Keratinocyte (primary cell): Measurements from ENCODE around the gene PRR14. TPM values are rescaled to one million over a fixed set of nuclear protein-coding genes. Genes with fewer than 3 reads are reported as not detected.

Experiments
- DNase-seq: peaks from one replicate; pipeline ENCODE4 v3.0.0-alpha.2; 2011; ENCODE audit warnings: low read depth, missing footprints, low spot score
- FAIRE-seq: peaks from 2 replicates; lab custom pipeline; 2011; peaks lifted over from hg19 to GRCh38; lab: Jason Lieb, UNC
- H2AFZ ChIP-seq: 2 replicates; pipeline ENCODE4 v1.6.0; 2012; ENCODE audit warnings: low read length, control low read depth, inconsistent platforms; ENCODE audit not compliant: control insufficient read depth
- H3K27ac ChIP-seq: 2 replicates; pipeline ENCODE4 v1.5.1; 2011; ENCODE audit warnings: low read length; ENCODE audit not compliant: control insufficient read depth, insufficient read depth
- H3K27me3 ChIP-seq: 3 replicates; pipeline ENCODE4 v1.6.0; 2011; ENCODE audit warnings: low read length; ENCODE audit not compliant: control insufficient read depth, insufficient read depth; ENCODE audit errors: extremely low read depth
- H3K36me3 ChIP-seq, 2 experiments: 2 replicates in 1 of 2; 3 replicates in 1 of 2; pipeline ENCODE4 v1.5.1; 2011; ENCODE audit warnings: low read length in 2 of 2, mild to moderate bottlenecking in 1 of 2; ENCODE audit not compliant: control insufficient read depth in 2 of 2, insufficient read depth in 2 of 2; ENCODE audit errors: extremely low read depth in 1 of 2
- H3K4me1 ChIP-seq: 3 replicates; pipeline ENCODE4 v1.5.1; 2011; ENCODE audit warnings: low read length; ENCODE audit not compliant: control insufficient read depth, insufficient read depth; ENCODE audit errors: extremely low read depth
- H3K4me2 ChIP-seq: 3 replicates; pipeline ENCODE4 v1.6.0; 2011; ENCODE audit warnings: low read depth, low read length; ENCODE audit not compliant: control insufficient read depth, insufficient read depth; ENCODE audit errors: extremely low read depth
- H3K4me3 ChIP-seq, 3 experiments: fragments of 200-600 bp in 1 of 3; sonication (generic) in 1 of 3; 2 replicates in 2 of 3; 3 replicates in 1 of 3; pipeline ENCODE4 v1.5.1; 2011 to 2016; ENCODE audit warnings: low read length in 3 of 3, mild to moderate bottlenecking in 3 of 3, control low read depth in 2 of 3, inconsistent platforms in 1 of 3, low read depth in 1 of 3, mixed read lengths in 1 of 3, mixed run types in 1 of 3, moderate library complexity in 1 of 3; ENCODE audit not compliant: control insufficient read depth in 2 of 3, insufficient read depth in 2 of 3; ENCODE audit errors: extremely low read depth in 1 of 3
- H3K79me2 ChIP-seq: 2 replicates; pipeline ENCODE4 v1.6.0; 2012; ENCODE audit warnings: low read length; ENCODE audit not compliant: control insufficient read depth, insufficient read depth
- H3K9ac ChIP-seq: 3 replicates; pipeline ENCODE4 v1.6.0; 2011; ENCODE audit warnings: low read length; ENCODE audit not compliant: control insufficient read depth, insufficient read depth; ENCODE audit errors: extremely low read depth
- H3K9me1 ChIP-seq: 3 replicates; pipeline ENCODE4 v1.6.0; 2011; ENCODE audit warnings: low read length; ENCODE audit not compliant: control insufficient read depth, insufficient read depth; ENCODE audit errors: extremely low read depth
- H3K9me3 ChIP-seq: 2 replicates; pipeline ENCODE4 v1.5.1; 2012; ENCODE audit warnings: low read depth, low read length; ENCODE audit not compliant: control insufficient read depth
- H4K20me1 ChIP-seq: 3 replicates; pipeline ENCODE4 v1.6.0; 2011; ENCODE audit warnings: low read length; ENCODE audit not compliant: control insufficient read depth, insufficient read depth; ENCODE audit errors: extremely low read depth
- EZH2 ChIP-seq: IDR thresholded peaks from one replicate; pipeline ENCODE4 v1.6.1; 2012; ENCODE audit warnings: inconsistent platforms, mild to moderate bottlenecking, low read length, moderate library complexity
- dilution Hi-C: fragments of 300-500 bp; cut with MboI; formaldehyde crosslinking; loops from one replicate; pipeline ENCODE4 v1.7.0; 2020; ENCODE audit warnings: low sequenced_read_pairs; ENCODE audit not compliant: extremely low pct_ligation_motif_present
- polyA plus RNA-seq, 5 experiments: library from polyadenylated mRNA; depleted of rRNA in 3 of 5; stranded (reverse) in 3 of 5; stranded (forward) in 1 of 5; unstranded in 1 of 5; fragments of >200 nt; gene quantifications; 1 replicate in 1 of 5; 2 replicates in 3 of 5; 3 replicates in 1 of 5; pipeline versions ENCODE4 v1.2.1 to v1.2.3, GENCODE V29; 2011 to 2012; ENCODE audit warnings: missing spikeins in 2 of 5, low read depth in 1 of 5, low replicate concordance in 1 of 5
- TF ChIP-seq, protein P1 (sequence below), 3 experiments: IDR thresholded peaks in 1 of 3; conservative IDR thresholded peaks in 1 of 3; optimal IDR thresholded peaks in 1 of 3; 2 replicates in 2 of 3; 3 replicates in 1 of 3; pipeline versions ENCODE3 to v1.5.1; 2011; ENCODE audit warnings: low read length in 3 of 3, mild to moderate bottlenecking in 3 of 3, moderate library complexity in 2 of 3, control low read depth in 1 of 3, inconsistent platforms in 1 of 3; ENCODE audit not compliant: insufficient read depth in 2 of 3; ENCODE audit errors: extremely low read depth in 1 of 3

Gene PRR14
- polyA plus RNA-seq, 1 donor (not counting 4 experiments of a cell fraction or from before 2014, with no cell fraction given): 7.4 TPM

DNA sequence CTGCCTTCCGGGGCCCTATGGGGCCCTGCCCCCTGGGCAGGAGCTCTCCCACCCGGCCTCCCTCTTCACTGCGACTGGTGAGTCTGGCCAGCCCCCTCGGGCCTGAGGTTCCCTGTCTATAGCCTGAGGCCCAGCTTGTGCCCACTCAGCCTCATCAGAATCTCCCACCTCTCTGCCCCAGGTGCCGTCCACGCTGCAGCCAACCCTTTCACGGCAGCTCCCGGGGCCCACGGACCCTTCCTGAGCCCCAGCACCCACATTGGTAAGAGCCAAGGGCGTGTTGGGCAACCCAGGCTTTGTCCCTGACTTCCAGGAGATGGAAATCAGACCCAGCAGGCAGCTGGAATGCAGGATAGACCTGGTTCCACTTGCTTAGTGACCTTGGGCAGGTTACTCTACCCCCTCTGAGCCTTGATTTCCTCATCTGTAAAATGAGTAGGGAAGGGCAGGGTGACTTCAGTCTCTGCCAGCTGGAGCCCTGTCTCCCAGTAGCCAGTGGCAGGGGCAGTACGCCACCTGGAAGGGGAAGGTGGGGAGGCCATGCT, 16.7 kb downstream of the PRR14 start:
- H3K9me3 ChIP-seq: no peaks in the 10 kb centered on the region
- TF ChIP-seq, protein P1, sequence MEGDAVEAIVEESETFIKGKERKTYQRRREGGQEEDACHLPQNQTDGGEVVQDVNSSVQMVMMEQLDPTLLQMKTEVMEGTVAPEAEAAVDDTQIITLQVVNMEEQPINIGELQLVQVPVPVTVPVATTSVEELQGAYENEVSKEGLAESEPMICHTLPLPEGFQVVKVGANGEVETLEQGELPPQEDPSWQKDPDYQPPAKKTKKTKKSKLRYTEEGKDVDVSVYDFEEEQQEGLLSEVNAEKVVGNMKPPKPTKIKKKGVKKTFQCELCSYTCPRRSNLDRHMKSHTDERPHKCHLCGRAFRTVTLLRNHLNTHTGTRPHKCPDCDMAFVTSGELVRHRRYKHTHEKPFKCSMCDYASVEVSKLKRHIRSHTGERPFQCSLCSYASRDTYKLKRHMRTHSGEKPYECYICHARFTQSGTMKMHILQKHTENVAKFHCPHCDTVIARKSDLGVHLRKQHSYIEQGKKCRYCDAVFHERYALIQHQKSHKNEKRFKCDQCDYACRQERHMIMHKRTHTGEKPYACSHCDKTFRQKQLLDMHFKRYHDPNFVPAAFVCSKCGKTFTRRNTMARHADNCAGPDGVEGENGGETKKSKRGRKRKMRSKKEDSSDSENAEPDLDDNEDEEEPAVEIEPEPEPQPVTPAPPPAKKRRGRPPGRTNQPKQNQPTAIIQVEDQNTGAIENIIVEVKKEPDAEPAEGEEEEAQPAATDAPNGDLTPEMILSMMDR (optimal IDR thresholded peaks at IDR 0.05 in 1 of 3, IDR thresholded peaks at IDR 0.05 in 1 of 3, conservative IDR thresholded peaks at IDR 0.05 in 1 of 3; ENCODE audit: extremely low read depth in 1 of 3, insufficient read depth in 2 of 3, low read length in 3 of 3): no peak
- TF ChIP-seq EZH2: no peak
- no peak overlapping the region for H3K27ac ChIP-seq
- peaks cover 37 to 53% of the 10 kb centered on the region in 2 experiments for H3K36me3 ChIP-seq
- no peak overlapping the region for H3K4me2 ChIP-seq
- DNase-seq (no peak), FAIRE-seq (no peak)
- H2AFZ ChIP-seq: no peak overlapping the region
- H3K27me3 ChIP-seq: no peaks in the 10 kb centered on the region
- H4K20me1 ChIP-seq: no peaks in the 10 kb centered on the region
- no peaks in the 10 kb centered on the region for H3K4me1 ChIP-seq
- no peaks in the 10 kb centered on the region for H3K9me1 ChIP-seq
- H3K9ac ChIP-seq: no peak overlapping the region
- dilution Hi-C loops: no loop called here
- no peak overlapping the region for H3K4me3 ChIP-seq
- H3K79me2 ChIP-seq: peaks cover 21% of the 10 kb centered on the region

DNA sequence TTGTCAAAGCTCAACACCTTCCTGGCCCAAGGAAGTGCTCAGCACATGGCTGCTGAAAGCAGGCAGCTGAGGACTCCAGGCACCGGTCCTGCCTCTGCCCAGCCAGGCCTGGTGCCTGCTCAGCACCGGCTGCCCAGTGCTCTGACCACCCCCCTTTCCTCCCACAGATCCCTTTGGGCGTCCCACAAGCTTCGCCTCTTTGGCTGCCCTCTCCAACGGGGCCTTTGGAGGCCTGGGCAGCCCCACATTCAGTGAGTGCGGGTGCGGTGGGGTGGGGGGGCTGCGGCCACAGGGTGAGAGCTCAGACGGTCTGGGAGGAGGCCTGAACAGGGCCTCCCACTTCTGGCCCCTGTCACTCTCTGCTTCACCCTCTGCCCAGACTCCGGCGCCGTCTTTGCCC, 17.6 kb downstream of the PRR14 start:
- Histone ChIP-seq H3K36me3 (peaks cover 30 to 44% of the 10 kb centered on the region in 2 experiments), H3K27ac (no peak overlapping the region), H3K4me3 (no peak overlapping the region), H3K9ac (no peak overlapping the region), H4K20me1 (no peaks in the 10 kb centered on the region), H3K9me1 (no peaks in the 10 kb centered on the region), H3K79me2 (peaks cover 13% of the 10 kb centered on the region), H2AFZ (no peak overlapping the region), H3K27me3 (no peaks in the 10 kb centered on the region), H3K4me2 (no peak overlapping the region), H3K9me3 (no peaks in the 10 kb centered on the region), H3K4me1 (no peaks in the 10 kb centered on the region)
- FAIRE-seq (no peak), DNase-seq (no peak)
- dilution Hi-C loops: no loop called here
- TF ChIP-seq EZH2: no peak
- TF ChIP-seq, protein P1 (optimal IDR thresholded peaks at IDR 0.05 in 1 of 3, IDR thresholded peaks at IDR 0.05 in 1 of 3, conservative IDR thresholded peaks at IDR 0.05 in 1 of 3; ENCODE audit: extremely low read depth in 1 of 3, insufficient read depth in 2 of 3, low read length in 3 of 3): no peak
